Adrenal gland (tissue), 12 donors: ENCODE measurements around the gene EFNA2. TPM values are rescaled to one million over a fixed set of nuclear protein-coding genes. Genes with fewer than 3 reads are reported as not detected.

Experiments used
- DNase-seq, 7 donors: peaks; one replicate each; pipeline ENCODE4 v3.0.0-alpha.2; 2019 to 2020
- H3K27ac ChIP-seq, 5 donors: fragments of 200-600 bp; sonication (generic) in 4 of 5; 1 replicate in 3 of 5; 2 replicates in 2 of 5; pipeline versions ENCODE4 v1.5.1 to v1.8.0; 2016 to 2020; ENCODE audit warnings: mild to moderate bottlenecking in 1 of 5
- H3K27me3 ChIP-seq: fragments of 200-600 bp; 2 replicates; pipeline ENCODE4 v1.8.0; 2021
- H3K36me3 ChIP-seq, 2 donors: fragments of 200-600 bp; replicated peaks in 1 of 2; 1 replicate in 1 of 2; 2 replicates in 1 of 2; pipeline versions ENCODE4 v1.5.1 to v1.8.0; 2018 to 2022
- H3K4me1 ChIP-seq, 2 donors: fragments of 200-600 bp; replicated peaks in 1 of 2; 1 replicate in 1 of 2; 2 replicates in 1 of 2; pipeline versions ENCODE4 v1.5.1 to v1.8.0; 2018 to 2021
- H3K4me3 ChIP-seq, 4 donors: fragments of 200-600 bp; sonication (generic) in 3 of 4; one replicate each; pipeline ENCODE4 v1.5.1; 2016 to 2018
- H3K9me3 ChIP-seq, 3 donors: fragments of 200-600 bp; sonication (generic) in 1 of 3; replicated peaks in 1 of 3; 1 replicate in 2 of 3; 2 replicates in 1 of 3; pipeline versions ENCODE4 v1.5.1 to v1.8.0; 2016 to 2021
- POLR2A ChIP-seq, 2 donors: fragments of 450-650 bp; IDR thresholded peaks; one replicate each; pipeline ENCODE4 v1.6.1; 2017; ENCODE audit warnings: antibody characterized with exemption in 2 of 2, mild to moderate bottlenecking in 2 of 2, moderate library complexity in 1 of 2
- WGBS, 4 donors: extraction: QIAGEN DNeasy Blood & Tissue Kit in 2 of 4; methylation state at CpG; one replicate each; pipeline versions ENCODE4 v1.1.5 to v1.1.7; 2013 to 2017; 5-methylcytosine and 5-hydroxymethylcytosine counted together
- intact Hi-C, 2 donors: fragments of 100-400 bp; cut with DNase I; formaldehyde crosslinking; loops; one replicate each; pipeline versions ENCODE4 v1.14.1 to v1.15.0; 2022 to 2023
- polyA plus RNA-seq, 3 donors: library from polyadenylated mRNA; stranded (reverse); fragments of 200-250 nt in 2 of 3; fragments of 350-450 nt in 1 of 3; fragmentation: Illumina TruSeq in 1 of 3; extraction: RNeasy Lipid Tissue Mini Kit (QIAGEN cat#74804) in 1 of 3; gene quantifications; one replicate each; pipeline ENCODE4 v1.2.3, GENCODE V29; 2013 to 2014
- total RNA-seq, 9 donors: library from RNA; depleted of rRNA in 4 of 9; stranded (reverse); fragments of >200 nt in 4 of 9; fragments of 120-200 nt in 1 of 9; fragmentation: NEBNext Ultra II Directional in 1 of 9; extraction: Animal tissue kit (Norgen Biotek cat#: 25700) in 1 of 9; gene quantifications; one replicate each; pipeline versions ENCODE4 v1.1.0 to v1.2.4, GENCODE V29; 2013 to 2023
- TF ChIP-seq, protein P1 (sequence below), 6 experiments: fragments of 450-650 bp in 4 of 6; fragments of 200-600 bp in 2 of 6; sonication (generic) in 1 of 6; IDR thresholded peaks; 1 replicate in 5 of 6; 2 replicates in 1 of 6; pipeline versions ENCODE4 v1.5.1 to v1.8.0; 2016 to 2021; ENCODE audit warnings: antibody characterized with exemption in 6 of 6, mild to moderate bottlenecking in 2 of 6, moderate library complexity in 1 of 6
- donor health status: healthy with polysubstance abuse.
- donor health status: Bipolar disorder and iron deficiency.
- donor health status: DM: yes; HTN: yes; CAD: no.
- donor health status: DM: no; HTN: no; CAD: no.
- donor health status: DM: no; HTN: no; CAD: no.
- donor health status: DM: yes; HTN: yes; CAD: no.

The EFNA2 gene
- total and polyA plus RNA-seq, 12 donors: 0.11 TPM; not detected in 11

DNA sequence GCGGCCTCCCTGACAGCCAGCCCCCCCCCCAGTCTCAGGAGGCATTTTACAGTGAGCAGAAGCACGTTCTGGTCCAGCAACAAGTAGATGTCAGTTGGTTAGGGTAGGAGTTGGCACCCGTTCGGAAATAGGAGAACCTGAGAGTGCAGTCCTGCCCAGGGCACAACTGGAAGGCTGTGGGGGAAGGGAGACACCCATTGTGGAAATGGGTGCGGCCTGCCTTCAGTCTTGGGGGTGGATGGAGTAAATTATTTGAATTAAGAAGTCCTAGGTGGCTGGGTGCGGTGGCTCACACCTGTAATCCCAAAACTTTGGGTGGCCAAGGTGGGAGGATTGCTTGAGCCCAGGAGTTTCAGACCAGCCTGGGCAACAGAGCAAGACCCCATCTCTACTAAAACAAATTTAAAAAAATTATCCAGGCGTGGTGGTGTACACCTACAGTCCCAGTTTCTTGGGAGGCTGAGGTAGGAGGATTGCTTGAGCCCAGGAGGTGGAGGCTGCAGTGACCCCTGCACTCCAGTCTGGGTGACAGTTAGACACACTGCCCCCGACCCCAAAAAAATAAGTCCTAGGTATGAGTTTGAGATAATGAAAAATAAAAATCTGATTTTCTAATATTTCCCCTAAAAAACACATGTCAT is 15.3 kb upstream of the EFNA2 start:
- peaks cover 63 to 88% of the 10 kb centered on the region in 2 donors for H3K4me1 ChIP-seq
- no peaks in the 10 kb centered on the region for H3K27me3 ChIP-seq
- WGBS, 4 donors: 14 to 18% (median 17%) methylated on average over 8 of the region's 8 CpGs
- no peaks in the 10 kb centered on the region for H3K9me3 ChIP-seq
- H3K36me3 ChIP-seq: peaks cover 0 to 47% of the 10 kb centered on the region in 2 donors
- peak overlapping the region; percentile 36 to 84 (median 56) for H3K4me3 ChIP-seq
- TF ChIP-seq POLR2A (IDR thresholded peaks at IDR 0.05): no peak
- TF ChIP-seq, protein P1, sequence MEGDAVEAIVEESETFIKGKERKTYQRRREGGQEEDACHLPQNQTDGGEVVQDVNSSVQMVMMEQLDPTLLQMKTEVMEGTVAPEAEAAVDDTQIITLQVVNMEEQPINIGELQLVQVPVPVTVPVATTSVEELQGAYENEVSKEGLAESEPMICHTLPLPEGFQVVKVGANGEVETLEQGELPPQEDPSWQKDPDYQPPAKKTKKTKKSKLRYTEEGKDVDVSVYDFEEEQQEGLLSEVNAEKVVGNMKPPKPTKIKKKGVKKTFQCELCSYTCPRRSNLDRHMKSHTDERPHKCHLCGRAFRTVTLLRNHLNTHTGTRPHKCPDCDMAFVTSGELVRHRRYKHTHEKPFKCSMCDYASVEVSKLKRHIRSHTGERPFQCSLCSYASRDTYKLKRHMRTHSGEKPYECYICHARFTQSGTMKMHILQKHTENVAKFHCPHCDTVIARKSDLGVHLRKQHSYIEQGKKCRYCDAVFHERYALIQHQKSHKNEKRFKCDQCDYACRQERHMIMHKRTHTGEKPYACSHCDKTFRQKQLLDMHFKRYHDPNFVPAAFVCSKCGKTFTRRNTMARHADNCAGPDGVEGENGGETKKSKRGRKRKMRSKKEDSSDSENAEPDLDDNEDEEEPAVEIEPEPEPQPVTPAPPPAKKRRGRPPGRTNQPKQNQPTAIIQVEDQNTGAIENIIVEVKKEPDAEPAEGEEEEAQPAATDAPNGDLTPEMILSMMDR (IDR thresholded peaks at IDR 0.05): no peak
- DNase-seq: no peak
- H3K27ac ChIP-seq: peak overlapping the region; percentile 89 to 100 (median 99)
- intact Hi-C loops: loop anchor here in 1 of 2 donors (10.0 kb wide), 1 partner anchor 164 kb away; the partner anchor contains the start of gene RPS15

DNA sequence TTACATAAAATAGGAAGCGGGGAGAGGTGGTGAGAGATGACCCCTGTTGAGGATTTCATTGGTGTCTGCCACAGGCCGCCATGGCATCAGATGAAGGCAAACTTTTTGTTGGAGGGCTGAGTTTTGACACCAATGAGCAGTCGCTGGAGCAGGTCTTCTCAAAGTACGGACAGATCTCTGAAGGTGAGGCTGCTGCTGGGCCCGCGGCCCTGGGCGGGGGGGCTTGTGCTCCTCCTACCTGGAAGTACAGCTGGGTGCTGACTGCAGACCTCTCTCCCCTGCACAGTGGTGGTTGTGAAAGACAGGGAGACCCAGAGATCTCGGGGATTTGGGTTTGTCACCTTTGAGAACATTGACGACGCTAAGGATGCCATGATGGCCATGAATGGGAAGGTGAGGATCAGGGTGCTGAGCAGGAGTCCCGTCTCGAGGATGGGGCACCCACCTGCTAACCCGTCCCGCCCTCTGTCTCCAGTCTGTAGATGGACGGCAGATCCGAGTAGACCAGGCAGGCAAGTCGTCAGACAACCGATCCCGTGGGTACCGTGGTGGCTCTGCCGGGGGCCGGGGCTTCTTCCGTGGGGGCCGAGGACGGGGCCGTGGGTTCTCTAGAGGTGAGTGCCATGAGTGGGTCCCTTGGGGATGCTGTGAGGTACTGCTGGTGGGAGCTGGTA is 14.7 kb upstream of the EFNA2 start:
- H3K27ac ChIP-seq: peak overlapping the region; percentile 8 to 100 (median 99)
- intact Hi-C loops: loop anchor here in 1 of 2 donors (10.0 kb wide), 1 partner anchor 164 kb away; the partner anchor contains the start of gene RPS15
- 36 to 51% (median 44%) methylated on average over 8 to 26 of the region's 26 CpGs for WGBS, 4 donors
- no peaks in the 10 kb centered on the region for H3K27me3 ChIP-seq
- DNase-seq: peak in 3 of 7 donors; percentile 43 to 73 (median 45)
- peaks cover 57 to 82% of the 10 kb centered on the region in 2 donors for H3K4me1 ChIP-seq
- peak overlapping the region in 1 of 4 donors; percentile 84 for H3K4me3 ChIP-seq
- no peaks in the 10 kb centered on the region for H3K9me3 ChIP-seq
- no peak for TF ChIP-seq POLR2A (IDR thresholded peaks at IDR 0.05)
- TF ChIP-seq, protein P1 (IDR thresholded peaks at IDR 0.05): no peak
- H3K36me3 ChIP-seq: peaks cover 0 to 47% of the 10 kb centered on the region in 2 donors

DNA sequence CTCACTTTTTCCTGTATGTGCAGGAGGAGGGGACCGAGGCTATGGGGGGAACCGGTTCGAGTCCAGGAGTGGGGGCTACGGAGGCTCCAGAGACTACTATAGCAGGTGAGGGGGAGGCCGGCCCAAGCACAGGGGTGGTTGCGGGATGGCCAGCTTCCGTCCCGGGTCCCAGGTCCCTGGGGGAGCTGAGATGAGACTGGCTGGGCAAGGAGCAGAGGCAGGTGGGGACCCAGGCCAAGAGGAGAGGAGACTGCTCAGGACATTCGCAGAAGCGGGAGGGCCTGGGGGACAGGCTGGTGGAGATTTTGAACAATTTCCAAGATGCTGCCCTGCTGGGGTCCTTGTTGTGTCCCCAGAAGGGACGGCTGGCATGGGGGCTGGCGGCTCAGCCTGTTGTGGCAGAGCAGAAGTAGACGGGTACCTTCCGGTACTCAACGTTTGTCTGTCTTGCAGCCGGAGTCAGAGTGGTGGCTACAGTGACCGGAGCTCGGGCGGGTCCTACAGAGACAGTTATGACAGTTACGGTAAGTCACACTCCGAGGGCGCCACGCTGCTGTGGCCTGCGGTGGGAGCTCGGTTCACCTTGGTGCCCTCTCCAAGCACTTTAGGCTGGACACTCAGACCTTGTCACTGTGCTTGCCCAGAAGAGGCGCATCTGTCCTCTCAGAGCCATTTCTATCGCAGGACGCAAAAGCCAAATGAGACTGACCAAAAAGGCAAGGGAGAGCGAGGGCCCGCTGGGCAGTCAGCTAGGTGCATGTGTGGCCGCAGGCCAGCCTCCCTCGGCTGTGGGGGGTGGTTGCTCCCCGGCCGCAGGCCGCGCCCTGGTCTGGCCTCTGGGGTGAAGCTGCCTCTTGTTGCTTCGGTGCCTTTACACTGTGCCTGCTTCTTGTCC is 13.9 kb upstream of the EFNA2 start:
- intact Hi-C loops: loop anchor here in 1 of 2 donors (10.0 kb wide), 1 partner anchor 163 kb away; the partner anchor contains the start of gene RPS15
- no peaks in the 10 kb centered on the region for H3K27me3 ChIP-seq
- H3K36me3 ChIP-seq: peaks cover 0 to 47% of the 10 kb centered on the region in 2 donors

More for the DNA sequence above, 13.9 kb upstream of the EFNA2 start:
- 56 to 66% (median 59%) methylated on average over 9 to 37 of the region's 37 CpGs for WGBS, 4 donors
- peak overlapping the region in 1 of 4 donors; percentile 84 for H3K4me3 ChIP-seq
- peak in 4 of 7 donors; percentile 49 to 71 (median 58) for DNase-seq
- H3K9me3 ChIP-seq: no peaks in the 10 kb centered on the region
- H3K27ac ChIP-seq: peak overlapping the region in 4 of 5 donors; percentile 8 to 100 (median 99)
- H3K4me1 ChIP-seq: peaks cover 57 to 82% of the 10 kb centered on the region in 2 donors
- no peak for TF ChIP-seq POLR2A (IDR thresholded peaks at IDR 0.05)
- TF ChIP-seq, protein P1 (IDR thresholded peaks at IDR 0.05): no peak
